ENCODE results near the gene VTI1B.

GRCh38 chr14:67650151-67650550 lies 24.3 kb downstream of the VTI1B start:
- TF ChIP-seq ZNF384 (IDR thresholded peaks at IDR 0.05) (no peak), TARDBP (IDR thresholded peaks at IDR 0.05) (no peak), BHLHE40 (IDR thresholded peaks at IDR 0.05; ENCODE audit: borderline replicate concordance) (no peak), SUZ12 (IDR thresholded peaks at IDR 0.05) (no peak), FOXK2 (IDR thresholded peaks at IDR 0.05) (no peak)

Measured in HEK293T (cell line).